IPS-15b (cell line): Measurements from ENCODE around the gene EEF1A2.

Source experiments
- H3K27me3 ChIP-seq: one replicate; pipeline ENCODE4 v1.6.1; 2013; ENCODE audit warnings: low read length; ENCODE audit not compliant: control insufficient read depth, insufficient read depth
- H3K36me3 ChIP-seq: one replicate; pipeline ENCODE4 v1.6.1; 2013; ENCODE audit warnings: low read length; ENCODE audit not compliant: control insufficient read depth, insufficient read depth
- H3K4me1 ChIP-seq: one replicate; pipeline ENCODE4 v1.6.1; 2013; ENCODE audit warnings: mild to moderate bottlenecking, low read length; ENCODE audit not compliant: control insufficient read depth, insufficient read depth
- H3K4me3 ChIP-seq: one replicate; pipeline ENCODE4 v1.5.1; 2013; ENCODE audit warnings: low read depth, low read length
- H3K9ac ChIP-seq: one replicate; pipeline ENCODE4 v1.6.1; 2013; ENCODE audit warnings: low read depth, mild to moderate bottlenecking, low read length
- H3K9me3 ChIP-seq: one replicate; pipeline ENCODE4 v1.6.1; 2013; ENCODE audit warnings: mild to moderate bottlenecking, low read length; ENCODE audit not compliant: control insufficient read depth, insufficient read depth

EEF1A2 gene

DNA sequence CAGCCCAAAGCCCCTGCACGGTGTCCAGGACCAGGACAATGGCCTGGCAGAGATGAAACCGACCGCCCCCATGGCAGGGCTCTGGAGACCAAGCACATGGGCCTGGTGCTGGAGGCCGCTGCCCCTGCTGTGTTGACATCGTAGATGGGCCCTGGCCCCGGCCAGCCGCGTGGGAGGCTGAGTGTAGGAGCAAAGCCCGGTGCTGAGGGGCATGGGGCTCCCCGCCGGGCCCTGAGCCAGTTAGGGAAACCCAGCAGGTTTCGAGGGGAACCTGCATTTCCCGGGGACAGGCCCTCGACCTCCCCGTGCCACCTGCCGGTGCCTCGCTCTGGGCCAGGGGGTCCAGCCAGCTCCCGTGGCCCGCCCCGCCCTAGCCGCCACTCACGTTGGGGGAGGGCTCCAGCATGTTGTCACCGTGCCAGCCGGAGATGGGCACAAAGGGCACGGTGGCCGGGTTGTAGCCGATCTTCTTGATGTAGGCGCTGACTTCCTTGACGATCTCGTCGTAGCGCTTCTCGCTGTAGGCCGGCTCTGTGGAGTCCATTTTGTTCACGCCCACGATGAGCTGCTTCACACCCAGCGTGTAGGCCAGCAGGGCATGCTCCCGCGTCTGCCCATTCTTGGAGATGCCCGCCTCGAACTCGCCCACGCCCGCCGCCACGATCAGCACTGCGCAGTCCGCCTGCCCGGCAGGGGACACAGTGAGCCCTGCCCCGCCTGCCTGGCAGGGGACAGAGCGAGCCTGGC is 4.3 kb downstream of the EEF1A2 start:
- Histone ChIP-seq H3K9me3 (no peaks in the 10 kb centered on the region), H3K27me3 (peaks cover 11% of the 10 kb centered on the region), H3K36me3 (peaks cover 36% of the 10 kb centered on the region), H3K4me3 (no peak overlapping the region), H3K4me1 (no peaks in the 10 kb centered on the region), H3K9ac (no peak overlapping the region)

DNA sequence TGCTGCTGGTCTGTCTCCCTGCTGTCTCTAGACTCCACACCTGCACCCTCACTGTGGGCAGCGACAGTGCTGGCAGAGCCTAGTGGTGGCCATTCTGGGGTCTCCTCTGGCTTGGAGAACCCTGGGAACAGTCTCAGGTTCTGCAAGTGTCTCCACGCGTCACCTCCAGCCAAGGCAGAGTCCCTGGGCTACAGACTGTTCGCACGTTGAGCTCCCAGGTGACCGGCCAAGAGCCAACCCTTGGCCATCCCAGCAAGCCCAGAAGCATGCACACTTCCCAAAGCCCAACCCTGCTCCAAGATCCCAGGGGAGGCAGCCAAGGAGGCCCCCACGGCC is 4.8 kb downstream of the EEF1A2 start:
- no peak overlapping the region for H3K9ac ChIP-seq
- peaks cover 14% of the 10 kb centered on the region for H3K27me3 ChIP-seq
- H3K4me1 ChIP-seq, result no peaks in the 10 kb centered on the region
- peaks cover 39% of the 10 kb centered on the region for H3K36me3 ChIP-seq
- H3K4me3 ChIP-seq, result no peak overlapping the region
- no peaks in the 10 kb centered on the region for H3K9me3 ChIP-seq

DNA sequence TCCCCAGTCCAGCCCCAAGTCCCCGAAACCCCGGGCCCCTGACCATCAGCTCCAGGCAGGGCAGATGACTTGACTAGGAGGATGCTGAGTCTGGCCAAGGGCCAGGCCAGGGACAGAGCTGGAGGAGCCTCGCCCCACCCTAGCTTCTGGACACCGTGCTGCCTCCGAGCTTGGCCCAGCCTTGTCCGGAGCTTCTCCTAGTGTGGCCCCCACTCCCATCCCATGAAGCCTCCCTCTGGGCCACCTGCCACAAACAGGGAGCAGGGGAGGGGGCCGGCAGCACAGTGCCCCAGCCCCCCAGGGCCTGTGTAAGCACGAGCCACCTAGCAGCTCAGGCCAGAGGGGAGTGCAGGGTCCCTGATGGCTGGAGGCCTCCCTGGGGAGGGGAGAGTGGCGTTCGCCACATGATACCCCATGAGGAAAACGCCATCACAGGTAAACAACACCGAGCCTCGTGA is 5.3 kb downstream of the EEF1A2 start:
- H3K27me3 ChIP-seq, result peaks cover 16% of the 10 kb centered on the region
- H3K9ac ChIP-seq, result no peak overlapping the region
- no peak overlapping the region for H3K4me3 ChIP-seq
- no peaks in the 10 kb centered on the region for H3K9me3 ChIP-seq
- H3K4me1 ChIP-seq, result peaks cover 2% of the 10 kb centered on the region
- peaks cover 39% of the 10 kb centered on the region for H3K36me3 ChIP-seq

DNA sequence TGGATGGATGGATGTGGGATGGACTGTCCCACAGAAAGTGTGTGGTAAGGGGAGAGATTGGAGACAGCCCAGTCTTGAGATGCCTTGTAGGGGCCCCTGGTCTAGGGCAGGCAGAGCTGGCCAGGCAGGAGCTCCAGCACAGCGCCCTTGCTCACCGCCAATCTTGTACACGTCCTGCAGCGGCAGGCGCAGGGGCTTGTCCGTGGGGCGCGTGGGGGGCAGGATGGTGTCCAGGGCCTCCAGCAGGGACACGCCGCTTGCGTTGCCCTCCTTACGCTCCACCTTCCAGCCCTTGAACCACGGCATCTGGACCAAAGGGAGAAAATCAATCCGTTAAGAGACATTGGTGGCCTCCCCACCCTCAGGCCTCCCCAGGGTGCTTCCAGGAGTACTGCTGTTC is 5.9 kb downstream of the EEF1A2 start:
- peaks cover 39% of the 10 kb centered on the region for H3K36me3 ChIP-seq
- H3K9me3 ChIP-seq, result no peaks in the 10 kb centered on the region
- no peak overlapping the region for H3K4me3 ChIP-seq
- peaks cover 13% of the 10 kb centered on the region for H3K27me3 ChIP-seq
- H3K4me1 ChIP-seq, result peaks cover 2% of the 10 kb centered on the region
- H3K9ac ChIP-seq, result no peak overlapping the region

DNA sequence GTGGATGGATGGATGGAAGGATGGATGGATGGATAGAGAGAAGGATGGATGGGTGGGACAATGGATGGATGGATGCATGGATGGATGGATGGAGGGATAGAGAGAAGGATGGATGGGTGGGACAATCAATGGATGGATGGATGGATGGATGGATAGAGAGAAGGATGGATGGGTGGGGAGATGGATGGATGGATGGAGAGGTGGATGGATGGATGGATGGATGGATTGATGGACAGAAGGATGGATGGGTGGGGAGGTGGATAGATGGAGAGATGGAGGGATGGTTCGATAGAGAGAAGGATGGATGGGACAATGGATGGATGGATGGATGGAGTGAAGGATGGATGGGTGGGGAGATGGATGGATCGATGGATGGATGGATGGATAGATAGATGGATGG is 6.4 kb downstream of the EEF1A2 start:
- H3K9me3 ChIP-seq, result no peaks in the 10 kb centered on the region
- peaks cover 2% of the 10 kb centered on the region for H3K4me1 ChIP-seq
- H3K4me3 ChIP-seq, result no peak overlapping the region
- peaks cover 11% of the 10 kb centered on the region for H3K27me3 ChIP-seq
- peaks cover 39% of the 10 kb centered on the region for H3K36me3 ChIP-seq
- no peak overlapping the region for H3K9ac ChIP-seq

DNA sequence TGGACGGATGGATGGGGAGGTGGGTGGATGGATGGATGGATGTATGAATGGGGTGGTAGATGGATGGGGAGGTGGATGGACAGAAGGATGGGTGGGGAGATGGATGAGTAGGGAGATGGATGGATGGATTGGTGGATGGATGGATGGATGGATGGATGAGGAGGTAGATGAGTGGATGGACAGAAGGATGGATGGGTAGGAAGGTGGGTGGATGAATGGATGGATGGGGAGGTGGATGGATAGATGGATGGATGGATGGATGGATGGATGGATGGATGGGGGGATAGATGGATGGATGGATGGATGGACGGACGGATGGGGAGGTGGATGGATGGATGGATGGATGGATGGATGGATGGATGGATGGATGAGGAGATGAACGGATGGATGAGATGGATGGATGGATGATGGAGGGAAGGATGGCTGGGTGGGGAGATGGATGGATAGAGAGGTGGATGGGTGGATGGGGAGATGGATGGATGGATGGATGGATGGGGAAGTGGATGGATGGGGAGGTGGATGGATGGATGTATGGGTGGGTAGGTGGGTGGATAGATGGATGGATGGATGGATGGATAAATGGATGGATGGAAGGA is 7.2 kb downstream of the EEF1A2 start:
- Histone ChIP-seq H3K4me1 (peaks cover 2% of the 10 kb centered on the region), H3K27me3 (peaks cover 7% of the 10 kb centered on the region), H3K9me3 (no peaks in the 10 kb centered on the region), H3K9ac (no peak overlapping the region), H3K36me3 (peaks cover 41% of the 10 kb centered on the region), H3K4me3 (no peak overlapping the region)

DNA sequence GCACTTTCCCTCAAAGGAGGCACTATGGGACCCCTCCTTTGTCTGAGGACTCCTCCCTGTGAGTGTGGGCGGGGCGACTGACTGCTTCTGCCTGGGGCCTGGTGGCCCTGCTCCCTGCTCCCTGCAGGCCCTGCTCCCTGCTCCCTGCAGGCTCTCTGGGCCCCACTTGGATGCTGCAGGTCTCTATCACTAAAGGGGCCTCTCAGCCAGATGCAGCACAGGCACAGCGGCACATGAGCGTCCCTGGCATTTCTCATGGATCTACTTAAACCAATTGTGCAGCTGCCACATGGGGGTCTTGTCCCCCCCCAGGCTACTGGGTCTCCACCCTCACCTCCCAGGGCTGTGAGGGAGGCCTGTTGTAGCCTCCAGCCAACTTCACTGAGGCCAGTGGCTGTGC is 7.8 kb downstream of the EEF1A2 start:
- Histone ChIP-seq H3K4me1 (peaks cover 2% of the 10 kb centered on the region), H3K9me3 (no peaks in the 10 kb centered on the region), H3K9ac (no peak overlapping the region), H3K4me3 (no peak overlapping the region), H3K27me3 (peaks cover 7% of the 10 kb centered on the region), H3K36me3 (peaks cover 41% of the 10 kb centered on the region)

DNA sequence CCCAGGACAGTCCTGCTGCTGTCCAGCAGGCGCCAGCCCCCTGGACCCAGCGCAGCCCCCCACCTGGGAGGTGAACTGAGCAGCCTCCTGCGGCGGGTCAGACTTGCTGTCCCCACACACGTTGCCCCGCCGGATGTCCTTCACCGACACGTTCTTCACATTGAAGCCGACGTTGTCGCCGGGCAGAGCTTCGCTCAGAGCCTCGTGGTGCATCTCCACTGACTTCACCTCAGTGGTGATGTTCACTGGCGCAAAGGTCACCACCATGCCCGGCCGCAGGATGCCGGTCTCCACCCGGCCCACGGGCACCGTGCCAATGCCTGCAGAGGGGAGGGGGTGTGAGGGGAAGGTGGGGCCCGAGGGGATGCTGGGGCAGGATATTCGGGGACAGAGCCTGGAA is 8.5 kb downstream of the EEF1A2 start:
- peaks cover 2% of the 10 kb centered on the region for H3K4me1 ChIP-seq
- no peak overlapping the region for H3K9ac ChIP-seq
- no peaks in the 10 kb centered on the region for H3K9me3 ChIP-seq
- H3K36me3 ChIP-seq, result peaks cover 41% of the 10 kb centered on the region
- no peak overlapping the region for H3K4me3 ChIP-seq
- peaks cover 7% of the 10 kb centered on the region for H3K27me3 ChIP-seq

DNA sequence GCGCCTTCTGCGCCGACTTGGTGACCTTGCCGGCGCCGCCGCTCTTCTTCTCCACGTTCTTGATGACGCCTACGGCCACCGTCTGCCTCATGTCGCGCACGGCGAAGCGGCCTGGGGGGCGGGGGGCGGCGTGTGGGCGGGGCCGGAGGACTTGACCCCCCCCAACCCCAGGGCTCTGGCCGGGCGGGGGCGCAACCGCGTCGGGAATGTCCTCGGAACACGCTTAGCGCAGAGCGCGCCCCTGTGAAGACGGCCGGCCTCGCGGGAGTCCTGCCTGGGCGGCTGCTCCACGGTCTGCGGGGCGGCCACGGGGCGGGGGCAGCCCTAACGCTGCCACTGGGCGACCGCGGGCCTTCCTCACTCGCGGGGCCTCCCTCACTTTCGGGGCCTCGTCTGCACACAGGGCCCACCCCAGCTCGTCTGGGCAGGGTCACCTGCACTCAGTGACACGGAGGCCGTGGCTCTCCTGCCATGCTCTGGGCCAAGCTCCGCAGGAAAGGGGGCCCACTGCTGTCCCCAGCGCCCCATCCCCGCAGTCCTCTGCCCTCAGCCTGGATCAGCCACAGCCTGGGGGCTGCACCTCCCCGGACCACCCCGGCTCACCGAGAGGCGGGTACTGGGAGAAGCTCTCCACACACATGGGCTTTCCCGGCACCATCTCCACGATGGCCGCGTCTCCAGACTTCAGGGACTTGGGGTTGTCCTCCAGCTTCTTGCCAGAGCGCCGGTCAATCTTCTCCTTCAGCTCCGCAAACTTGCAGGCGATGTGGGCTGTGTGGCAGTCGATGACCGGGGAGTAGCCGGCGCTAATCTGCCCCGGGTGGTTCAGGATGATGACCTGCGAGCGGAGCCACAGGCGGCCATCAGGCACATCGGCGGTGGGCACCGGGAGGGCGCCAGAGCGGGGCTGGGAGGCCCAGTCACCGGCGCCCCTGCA is 10.3 kb downstream of the EEF1A2 start:
- Histone ChIP-seq H3K36me3 (peaks cover 27% of the 10 kb centered on the region), H3K4me3 (peak overlapping the region; percentile 39), H3K4me1 (peaks cover 2% of the 10 kb centered on the region), H3K9me3 (no peaks in the 10 kb centered on the region), H3K9ac (peak overlapping the region; percentile 12), H3K27me3 (peaks cover 7% of the 10 kb centered on the region)

DNA sequence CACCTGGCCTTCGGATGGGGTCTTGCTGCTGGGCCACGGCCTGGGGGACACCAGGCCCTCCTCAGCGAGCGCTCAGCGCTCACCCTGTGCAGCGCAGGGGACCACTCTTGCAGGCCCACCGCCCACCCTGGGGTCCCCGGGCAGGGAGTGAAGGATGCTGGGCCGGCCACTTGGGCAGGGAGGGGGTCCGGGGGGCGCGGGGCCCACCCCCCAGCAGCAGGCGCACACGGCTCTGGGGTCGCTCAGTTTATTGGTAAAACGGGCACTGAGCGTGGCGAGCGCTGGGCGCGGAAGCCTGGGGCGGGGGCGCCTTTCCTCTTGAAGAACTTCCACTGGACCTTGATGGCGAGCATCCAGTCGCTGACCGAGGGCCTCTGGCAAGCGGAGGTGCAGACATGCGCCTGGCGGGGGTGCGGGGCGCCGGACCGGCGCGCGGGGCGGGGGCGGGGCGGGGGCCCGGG is 11.1 kb downstream of the EEF1A2 start:
- no peaks in the 10 kb centered on the region for H3K9me3 ChIP-seq
- peaks cover 7% of the 10 kb centered on the region for H3K27me3 ChIP-seq

DNA sequence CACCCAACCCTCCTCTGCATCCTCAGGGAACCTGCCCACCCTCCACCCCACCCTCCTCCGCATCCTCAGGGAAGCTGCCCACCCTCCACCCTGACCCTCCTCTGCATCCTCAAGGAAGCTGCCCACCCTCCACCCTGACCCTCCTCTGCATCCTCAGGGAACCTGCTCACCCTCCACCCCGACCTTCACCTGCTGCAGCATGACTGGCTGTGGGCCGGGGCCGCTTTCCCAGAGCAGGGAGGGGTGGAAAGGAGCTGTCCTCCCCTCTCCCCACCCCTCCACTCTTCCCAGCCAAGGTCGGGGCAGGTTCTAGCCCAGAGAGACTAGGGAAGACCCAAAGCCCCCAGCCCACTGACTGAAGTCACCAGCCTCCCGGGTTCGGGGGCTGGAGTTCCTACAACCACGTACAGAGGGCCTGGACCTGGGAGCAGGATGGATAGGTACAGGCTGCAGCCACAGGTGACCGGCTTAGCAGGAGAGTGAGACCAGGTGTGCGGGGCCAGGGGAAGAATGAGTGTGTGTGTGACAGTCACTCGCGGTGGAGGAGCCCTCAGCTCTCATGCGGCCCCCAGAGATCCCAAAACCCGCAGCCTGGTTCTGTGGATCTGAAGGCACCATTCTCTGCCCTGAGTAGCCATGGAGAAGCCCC is 11.6 kb downstream of the EEF1A2 start:
- no peak overlapping the region for H3K4me3 ChIP-seq
- no peaks in the 10 kb centered on the region for H3K9me3 ChIP-seq
- H3K27me3 ChIP-seq, result peaks cover 7% of the 10 kb centered on the region
- peaks cover 2% of the 10 kb centered on the region for H3K4me1 ChIP-seq
- no peak overlapping the region for H3K9ac ChIP-seq
- H3K36me3 ChIP-seq, result peaks cover 19% of the 10 kb centered on the region

More for the DNA sequence above, 11.1 kb downstream of the EEF1A2 start:
- Histone ChIP-seq H3K4me3 (no peak overlapping the region), H3K9ac (no peak overlapping the region), H3K4me1 (peaks cover 2% of the 10 kb centered on the region), H3K36me3 (peaks cover 24% of the 10 kb centered on the region)
